GM19397 (cell line): ENCODE measurements around the gene C1orf21.
"Not testable (repeated sequence)": the region's sequence is repeated elsewhere in the genome, so short reads cannot be mapped to it uniquely, and the experiment has no call there.

Experiments
- ATAC-seq: cut with Tn5 transposase; IDR thresholded peaks from one replicate; pipeline ENCODE4 v1.9.1; 2021; ENCODE audit warnings: mild to moderate bottlenecking, moderate library complexity; ENCODE audit not compliant: unreplicated experiment

Gene C1orf21, protein sequence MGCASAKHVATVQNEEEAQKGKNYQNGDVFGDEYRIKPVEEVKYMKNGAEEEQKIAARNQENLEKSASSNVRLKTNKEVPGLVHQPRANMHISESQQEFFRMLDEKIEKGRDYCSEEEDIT

DNA sequence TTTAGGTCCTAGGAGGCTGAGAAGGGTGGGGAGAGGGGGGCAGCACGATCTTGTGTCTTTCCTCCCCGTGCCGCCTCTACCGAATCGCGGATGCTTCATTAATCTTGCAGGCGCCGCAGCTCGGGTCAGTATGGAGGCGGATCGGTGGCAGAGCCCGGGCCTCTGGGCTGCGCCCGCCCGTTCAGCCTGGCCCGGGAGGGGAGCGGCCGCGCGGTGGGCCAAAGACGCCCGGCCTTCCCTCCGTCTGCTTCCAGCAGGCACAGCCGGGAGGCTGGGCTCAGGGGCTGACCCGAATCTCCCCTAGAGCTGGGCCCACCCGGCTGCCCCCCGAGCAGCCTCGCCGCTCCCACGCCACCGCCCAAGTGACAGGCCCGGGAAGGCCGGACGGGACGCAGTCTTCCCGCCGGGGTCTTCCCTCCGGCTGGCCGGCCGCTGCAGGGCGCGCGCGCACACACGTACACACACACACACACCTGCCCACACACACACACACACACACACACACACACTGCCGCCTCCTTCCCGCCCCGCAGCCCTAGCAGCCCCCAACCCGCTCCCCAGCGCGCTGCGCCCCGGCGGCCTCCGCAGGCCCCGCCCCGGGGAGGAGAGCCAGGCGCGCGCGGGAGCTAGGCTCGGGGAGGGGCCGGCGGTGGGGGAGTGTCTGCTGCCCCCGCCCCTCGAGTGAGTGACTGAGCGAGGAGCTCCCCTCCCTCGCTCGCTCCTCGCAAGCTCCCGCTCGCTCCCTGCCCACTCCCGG lies at the start of gene C1orf21:
C1orf21 (plus strand) TSS at position 718 of the 757 bp plus-strand sequence. CDS start 90,481 bp downstream, outside the sequence.
- peak; percentile 87 for ATAC-seq

DNA sequence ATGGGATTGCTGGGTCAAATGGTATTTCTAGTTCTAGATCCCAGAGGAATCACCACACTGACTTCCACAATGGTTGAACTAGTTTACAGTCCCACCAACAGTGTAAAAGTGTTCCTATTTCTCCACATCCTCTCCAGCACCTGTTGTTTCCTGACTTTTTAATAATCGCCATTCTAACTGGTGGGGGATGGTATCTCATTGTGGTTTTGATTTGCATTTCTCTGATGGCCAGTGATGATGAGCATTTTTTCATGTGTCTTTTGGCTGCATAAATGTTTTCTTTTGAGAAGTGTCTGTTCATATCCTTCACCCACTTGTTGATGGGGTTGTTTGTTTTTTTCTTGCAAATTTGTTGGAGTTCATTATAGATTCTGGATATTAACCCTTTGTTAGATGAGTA lies 49.0 kb upstream of the C1orf21 start:
- not testable (repeated sequence) for ATAC-seq

DNA sequence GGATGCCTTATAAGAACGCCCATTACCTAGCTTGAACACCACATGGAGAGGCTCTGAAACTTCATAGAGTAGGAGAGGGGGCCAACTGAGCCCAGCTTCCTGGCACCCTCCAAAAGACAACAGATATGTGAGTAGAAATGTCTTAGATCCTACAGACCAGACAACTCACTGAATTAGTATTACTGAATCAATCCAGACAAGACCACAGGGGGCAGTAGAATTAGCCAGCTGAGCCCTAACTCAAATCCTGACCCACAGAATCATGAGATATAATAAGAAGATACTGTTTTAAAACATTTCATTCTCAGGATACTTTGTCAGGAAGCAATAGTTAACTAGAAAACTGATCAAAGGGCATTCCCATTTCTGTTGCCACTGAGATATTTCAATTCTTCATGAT lies 45.8 kb upstream of the C1orf21 start:
- ATAC-seq: no peak

DNA sequence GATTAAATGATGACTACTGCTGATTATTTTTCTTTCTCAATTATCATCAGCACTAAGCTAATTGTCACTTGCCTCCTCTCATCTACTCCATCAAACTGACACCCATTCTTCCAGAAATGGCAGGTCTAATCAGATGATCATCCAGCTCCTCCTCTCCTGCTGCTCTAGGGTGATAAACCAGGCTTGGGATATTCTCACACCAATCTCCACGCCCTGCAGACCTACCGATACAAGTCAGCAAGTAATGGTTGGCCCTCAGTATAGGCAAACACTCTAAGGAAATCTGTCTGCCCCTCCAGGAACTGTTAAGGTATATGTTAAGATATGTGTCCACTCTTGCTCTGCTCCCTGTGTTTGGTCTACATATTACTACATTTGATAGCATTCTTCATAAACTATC lies 36.3 kb upstream of the C1orf21 start:
- no peak for ATAC-seq

DNA sequence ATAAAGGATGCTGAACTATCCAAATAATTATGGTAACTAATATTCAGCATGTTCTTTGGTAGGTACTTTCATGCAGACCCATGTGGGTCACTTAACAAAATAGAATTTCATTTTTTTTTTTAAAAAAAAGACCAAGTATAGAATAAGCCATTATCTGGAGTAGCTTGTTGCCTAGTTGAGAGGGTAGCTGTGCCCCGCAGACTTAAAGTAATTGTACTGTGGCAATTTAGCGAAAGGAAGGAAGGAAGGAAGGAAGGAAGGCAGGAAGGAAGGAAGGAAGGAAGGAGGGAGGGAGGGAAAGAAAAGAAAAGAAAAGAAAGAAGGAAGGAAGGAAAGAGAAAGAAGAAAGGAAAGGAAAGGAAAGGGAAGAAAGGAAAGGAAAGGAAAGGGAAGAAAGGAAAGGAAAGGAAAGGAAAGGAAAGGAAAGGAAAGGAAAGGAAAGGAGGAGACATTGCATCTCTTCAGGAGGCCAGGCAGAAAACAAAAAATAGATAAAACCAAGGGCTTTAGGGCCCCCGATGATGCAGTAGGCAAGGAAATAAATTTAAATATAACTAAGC lies 35.3 kb upstream of the C1orf21 start:
- ATAC-seq: no peak

DNA sequence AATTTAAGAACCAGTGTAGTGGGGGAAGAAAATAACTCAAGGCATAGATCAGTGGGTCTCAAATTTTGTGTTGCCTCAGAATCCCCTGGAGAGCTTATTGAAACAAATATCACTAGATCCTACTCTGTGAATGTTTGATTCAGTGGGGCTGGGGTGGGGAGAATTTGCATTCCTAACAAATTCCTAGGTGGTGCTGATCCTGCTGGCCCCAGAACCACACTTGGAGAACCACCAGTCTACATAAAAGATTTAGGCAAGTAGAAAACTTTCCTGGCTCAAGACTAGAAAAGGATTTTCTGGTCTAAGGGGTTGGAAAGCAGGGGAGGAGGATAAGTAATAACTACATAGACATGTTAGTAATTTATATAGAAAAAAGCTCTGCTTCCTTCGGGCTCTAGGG lies 34.1 kb upstream of the C1orf21 start:
- ATAC-seq: no peak

DNA sequence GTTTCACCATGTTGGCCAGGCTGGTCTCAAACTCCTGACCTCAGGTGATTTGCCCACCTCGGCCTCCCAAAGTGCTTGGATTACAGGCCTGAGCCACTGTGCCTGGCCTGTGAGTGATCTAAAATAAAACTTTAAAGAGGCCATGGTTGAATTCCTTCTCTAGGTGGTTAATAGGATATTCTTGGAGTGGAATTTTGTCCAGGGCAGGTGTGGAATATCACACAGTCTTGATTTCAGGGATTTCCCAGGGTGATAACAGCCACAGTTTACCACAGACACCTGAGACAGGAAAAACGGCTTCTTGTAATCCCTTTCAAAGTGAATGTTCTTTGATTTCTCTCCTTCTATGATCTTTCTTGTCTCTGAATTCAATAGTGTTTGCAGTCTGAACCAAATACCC lies 32.1 kb upstream of the C1orf21 start:
- ATAC-seq: no peak

DNA sequence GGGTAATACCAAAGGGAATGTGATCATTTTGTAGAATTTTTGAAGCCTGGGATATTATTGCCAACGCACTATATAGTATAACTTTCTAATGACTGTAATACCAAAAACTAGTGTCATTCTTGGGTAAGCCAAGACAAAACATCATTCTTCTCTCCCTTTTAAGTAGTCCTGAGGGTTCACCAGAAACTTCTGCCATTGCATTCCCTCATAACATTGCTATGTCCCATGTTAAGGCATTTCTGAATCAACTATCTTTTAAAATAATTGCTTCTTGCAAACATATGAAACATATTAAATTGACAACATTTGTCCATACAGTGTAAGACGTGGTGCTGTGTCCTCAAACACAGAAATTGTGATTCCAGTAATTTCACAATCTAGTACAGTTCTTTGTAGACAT lies 29.9 kb upstream of the C1orf21 start:
- ATAC-seq: no peak

DNA sequence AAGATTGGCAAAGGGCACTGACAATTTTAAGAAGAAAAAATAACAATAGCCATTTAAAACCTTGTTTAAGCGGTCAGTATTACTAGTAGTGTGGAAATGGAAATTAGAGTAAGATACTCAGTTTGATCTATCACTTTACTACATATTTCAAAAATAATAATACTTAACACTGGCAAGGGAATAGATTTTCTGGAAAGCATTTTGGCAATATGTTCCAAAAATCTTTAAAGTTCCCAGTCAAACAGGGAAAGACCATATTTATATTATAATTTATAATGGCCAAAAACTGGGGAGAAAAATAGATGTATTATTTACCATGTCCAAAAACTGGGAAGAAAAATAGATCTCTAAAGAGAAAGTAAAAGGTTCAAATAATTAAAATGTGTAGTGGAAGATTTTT lies 28.6 kb upstream of the C1orf21 start:
- ATAC-seq: no peak

DNA sequence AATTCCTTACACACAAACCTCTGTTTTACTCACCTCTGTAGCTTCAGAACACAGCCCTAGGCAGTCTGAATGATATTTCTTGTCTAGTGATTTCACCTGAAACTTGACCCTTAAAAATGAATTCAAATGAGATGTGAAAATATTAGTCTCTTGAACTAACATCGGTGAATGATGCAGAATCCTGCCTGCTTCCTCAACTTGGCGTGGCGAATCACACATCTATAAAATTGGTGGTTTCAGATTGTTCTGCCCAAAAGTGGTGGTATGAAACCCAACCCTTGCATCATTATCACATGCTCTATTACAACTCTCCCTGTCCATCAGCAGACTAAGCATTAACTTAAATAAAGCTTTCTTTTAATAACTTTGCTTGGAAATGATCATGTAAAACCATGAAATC lies 26.9 kb upstream of the C1orf21 start:
- ATAC-seq: no peak

DNA sequence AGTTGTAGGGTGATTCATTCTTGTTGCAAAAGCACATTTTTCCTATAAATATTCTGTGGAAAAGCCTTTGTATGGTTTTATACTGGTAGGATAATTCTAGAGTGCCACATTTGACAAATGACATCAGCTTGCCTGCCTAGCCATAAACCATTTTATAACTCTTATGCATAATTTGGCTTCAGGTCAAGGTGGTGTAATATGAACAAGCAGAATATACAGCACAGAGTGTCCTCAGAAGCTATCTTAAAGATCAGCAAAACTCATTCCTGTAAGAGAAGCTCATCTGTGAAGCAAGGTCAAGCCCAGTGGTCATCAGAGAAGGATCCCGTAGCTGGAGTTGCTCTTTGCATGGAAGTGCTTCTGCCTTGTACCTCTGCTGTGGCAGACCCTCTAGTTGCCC lies 24.0 kb upstream of the C1orf21 start:
- ATAC-seq: no peak

DNA sequence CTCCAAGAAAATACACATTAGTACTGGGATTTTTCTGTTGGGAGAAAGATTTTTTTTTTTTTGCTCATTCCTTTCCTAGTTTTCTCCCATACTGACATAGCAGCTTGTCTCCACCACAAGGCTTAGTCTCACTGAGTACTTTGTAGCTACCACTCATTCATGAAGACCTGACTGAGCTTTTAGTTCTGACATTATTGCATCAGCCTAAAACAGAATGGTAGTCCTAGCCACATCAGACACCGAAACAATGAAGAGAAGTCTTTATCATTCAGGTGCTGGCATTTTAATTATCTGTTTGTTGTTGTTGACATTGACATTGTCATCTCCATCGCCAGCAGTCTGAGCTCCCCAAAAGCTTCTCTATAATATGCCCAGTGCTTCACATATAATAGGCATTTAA lies 21.1 kb upstream of the C1orf21 start:
- no peak for ATAC-seq

DNA sequence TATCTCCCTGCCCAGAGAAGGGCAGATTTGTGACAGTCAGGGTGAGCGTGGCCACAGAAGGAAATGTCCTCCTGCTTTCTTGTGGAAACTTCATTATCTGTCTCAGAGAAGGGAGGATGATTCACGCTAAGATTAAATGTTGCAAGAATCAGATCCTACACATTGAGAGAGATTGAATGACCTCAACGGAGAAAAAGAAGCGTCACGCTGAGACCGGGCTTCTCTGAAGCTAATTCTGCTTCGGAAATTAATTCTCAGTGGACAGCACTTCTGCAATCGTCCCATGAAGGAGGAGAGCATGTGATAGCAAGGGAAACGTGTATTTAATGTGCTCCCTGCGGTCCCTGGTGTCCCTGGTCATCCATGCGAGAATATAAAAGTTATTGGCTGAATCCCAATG lies 19.8 kb upstream of the C1orf21 start:
- no peak for ATAC-seq

DNA sequence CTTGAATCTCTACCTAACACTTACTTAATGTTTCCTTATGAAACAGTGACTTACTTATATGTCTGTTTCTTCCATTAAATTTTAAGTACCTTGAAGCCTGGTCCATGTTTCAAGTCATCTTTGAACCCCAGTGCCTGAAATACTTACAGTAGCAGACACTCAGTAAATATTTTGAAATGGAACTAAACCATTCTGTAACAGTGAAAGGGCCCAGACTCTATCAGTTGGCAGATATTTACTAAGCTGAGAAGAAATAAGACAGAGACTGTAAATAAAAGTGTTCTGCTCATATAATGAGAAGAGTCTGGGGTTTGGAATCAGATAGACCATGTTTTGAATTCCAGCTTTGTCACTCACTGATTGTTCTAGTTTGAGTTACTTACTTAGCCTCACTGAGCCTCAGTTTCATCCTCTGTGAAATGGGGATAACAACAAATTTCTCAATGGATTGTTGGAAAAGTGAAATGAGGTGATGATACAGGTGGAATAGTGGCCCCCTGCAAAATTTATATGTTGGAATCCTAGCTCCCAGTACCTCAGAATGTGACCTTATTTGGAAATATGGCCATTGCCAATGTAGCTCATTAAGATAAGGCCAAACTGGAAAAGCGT lies 19.3 kb upstream of the C1orf21 start:
- no peak for ATAC-seq

DNA sequence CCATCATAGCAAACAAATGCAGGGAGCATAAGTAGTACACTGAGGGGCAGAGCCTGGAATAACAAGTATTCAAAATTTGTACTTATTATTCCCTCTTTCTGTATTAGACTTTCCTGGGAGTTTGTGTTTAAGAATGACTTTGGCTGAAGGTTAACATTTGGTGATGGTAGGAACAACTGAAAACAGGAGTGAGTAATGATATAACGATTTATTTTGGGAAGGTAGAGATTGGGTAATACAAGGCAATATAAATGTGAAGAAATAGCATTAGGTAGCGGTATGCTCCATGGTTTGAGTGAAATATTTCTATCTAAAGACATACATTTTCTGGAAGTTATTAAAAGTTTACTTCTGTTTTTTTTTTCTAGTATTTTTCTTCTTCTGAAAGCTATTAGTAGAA lies 18.5 kb upstream of the C1orf21 start:
- ATAC-seq: no peak

DNA sequence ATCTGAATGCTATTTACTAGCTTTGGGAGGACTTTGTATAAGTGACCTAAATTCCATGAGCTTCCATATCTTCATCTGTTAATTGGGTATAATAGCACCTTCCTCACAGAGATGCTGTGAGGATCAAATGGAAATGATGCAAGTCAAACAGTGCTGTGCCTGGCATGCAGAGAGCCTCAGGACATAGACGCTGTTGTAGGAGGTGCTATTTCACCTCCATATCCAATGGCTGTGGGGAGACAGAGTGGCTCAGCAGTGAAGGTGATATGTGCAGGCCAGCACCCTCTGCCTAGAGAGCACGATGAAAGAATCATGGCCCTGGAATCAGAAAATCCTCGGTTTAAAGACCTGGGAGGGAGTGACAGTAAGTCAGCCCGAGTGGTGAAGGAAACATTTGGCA lies 16.0 kb upstream of the C1orf21 start:
- no peak for ATAC-seq

DNA sequence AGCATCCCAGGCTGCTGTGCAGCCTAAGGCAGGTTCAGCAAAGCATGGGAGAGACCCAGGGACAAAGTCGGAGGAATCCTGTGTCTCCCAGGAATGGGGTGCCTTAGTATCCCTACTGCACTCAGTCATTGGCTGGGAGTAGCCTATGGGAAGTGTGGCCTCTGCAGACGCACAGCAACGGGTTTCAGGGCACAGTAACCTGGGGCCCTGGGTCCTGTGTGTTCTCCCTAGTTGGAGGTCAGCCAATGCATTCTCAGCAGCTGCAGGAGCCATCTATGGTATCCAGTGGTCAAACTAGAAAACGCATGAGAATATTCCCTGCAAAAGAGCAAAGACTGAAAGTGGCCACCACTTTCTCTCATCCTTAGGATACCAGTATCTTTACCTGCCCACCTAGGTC lies 13.7 kb upstream of the C1orf21 start:
- no peak for ATAC-seq

DNA sequence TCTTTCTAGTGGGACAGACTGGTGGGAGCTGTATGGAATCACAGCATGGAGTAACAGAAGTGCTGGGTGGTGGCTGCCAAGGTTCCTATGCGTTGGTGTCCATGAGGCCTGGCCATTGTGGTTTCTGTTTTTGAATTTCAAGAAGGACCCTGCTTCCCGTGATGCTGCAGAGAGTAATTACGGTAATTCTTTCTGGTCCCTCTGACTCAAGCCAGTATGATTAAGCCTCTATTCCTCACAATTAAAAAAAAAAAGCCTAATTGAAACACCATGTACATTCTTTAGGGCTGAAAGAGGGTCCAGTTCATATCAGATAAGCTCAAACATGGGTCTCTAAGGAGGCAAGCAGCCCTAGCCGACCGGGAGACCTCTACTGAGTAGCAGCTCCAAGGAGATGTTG lies 10.5 kb upstream of the C1orf21 start:
- no peak for ATAC-seq

DNA sequence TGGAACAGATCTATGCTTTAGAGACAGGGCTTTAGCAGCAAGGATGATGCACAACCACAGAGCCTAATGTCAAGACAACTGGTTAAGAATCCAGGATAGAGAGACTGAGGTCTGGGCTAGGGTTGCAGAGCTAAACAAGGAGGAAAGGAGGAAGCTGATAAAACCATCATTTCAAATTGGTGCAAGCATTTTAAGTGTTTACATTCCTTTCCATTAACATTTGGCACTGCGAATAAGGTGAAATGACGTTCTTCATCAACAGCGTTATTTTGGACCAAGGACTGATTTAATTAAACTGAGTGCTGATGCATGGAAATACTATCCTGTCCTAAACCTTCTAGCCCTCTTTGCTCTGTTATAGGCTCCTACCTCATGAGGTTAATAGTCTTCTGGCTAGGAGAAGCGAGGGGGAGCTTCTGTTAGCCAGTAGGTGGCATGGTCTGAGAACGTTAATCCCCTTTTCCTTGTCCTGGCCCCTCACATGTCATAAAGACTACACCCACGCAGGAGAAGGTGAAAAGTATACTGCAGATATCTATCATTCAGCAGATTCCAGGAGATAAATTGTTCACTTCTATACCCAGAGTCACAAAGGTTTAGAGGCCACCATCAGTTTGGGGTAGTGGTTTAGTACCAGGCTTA lies 7.6 kb upstream of the C1orf21 start:
- no peak for ATAC-seq

DNA sequence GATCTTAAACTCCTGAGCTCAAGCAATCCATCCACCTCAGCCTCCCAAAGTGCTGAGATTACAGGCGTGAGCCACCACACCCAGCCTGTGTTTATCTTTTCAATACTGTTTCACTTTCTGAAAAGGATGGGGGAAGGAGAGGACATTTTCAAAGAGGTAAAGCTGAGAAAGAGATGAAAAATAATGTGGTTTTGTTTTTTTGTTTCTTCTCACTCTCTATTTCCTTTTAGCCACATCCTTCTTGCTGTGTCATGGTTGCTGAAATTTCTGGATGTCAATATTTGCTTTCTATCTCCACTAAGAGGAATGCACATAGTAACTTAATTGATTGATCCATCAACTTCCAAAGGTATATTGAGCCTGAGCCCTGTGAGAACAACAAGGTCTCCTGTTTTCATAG lies 6.4 kb upstream of the C1orf21 start:
- ATAC-seq: no peak

DNA sequence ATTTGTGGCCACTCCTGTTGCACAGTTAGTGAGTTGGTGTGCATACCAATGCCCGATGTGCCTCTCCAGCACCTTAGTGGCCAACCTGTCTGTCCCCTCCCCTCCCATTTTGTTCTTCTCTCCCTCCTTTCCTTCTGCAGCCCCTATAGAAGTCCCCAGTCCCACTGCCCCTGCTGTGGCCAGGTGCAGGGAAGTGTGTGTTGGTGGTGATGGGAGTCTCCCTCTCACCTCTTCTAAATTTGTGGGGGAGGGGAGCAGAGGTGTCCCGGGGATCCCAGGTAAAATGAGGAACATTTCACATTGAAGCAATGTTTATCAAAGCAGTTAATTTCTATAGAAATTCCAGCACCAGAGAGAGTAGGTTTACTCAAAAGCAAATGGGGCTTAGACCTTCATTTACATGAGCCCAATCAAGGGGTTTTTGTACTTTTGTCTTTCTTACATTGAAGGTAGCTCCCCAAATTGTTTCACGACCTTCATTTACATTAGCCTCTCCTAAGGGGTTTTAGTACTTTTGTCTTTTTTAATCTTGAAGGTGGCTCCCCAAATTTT lies 3.0 kb upstream of the C1orf21 start:
- no peak for ATAC-seq
